Astrocyte (in vitro differentiated cells and primary cell): ENCODE data around the gene POU2AF1.

Experiments
- CTCF ChIP-seq: IDR thresholded peaks from 2 replicates; pipeline ENCODE4 v1.5.1; 2011; ENCODE audit warnings: low read depth, mild to moderate bottlenecking, inconsistent platforms, low read length, moderate library complexity; ENCODE audit not compliant: insufficient read depth
- EZH2 ChIP-seq: IDR thresholded peaks from 2 replicates; pipeline ENCODE4 v1.6.1; 2012; ENCODE audit warnings: mild to moderate bottlenecking, low read length, inconsistent platforms; ENCODE audit not compliant: insufficient read depth

- no peak for TF ChIP-seq CTCF
- no peak for TF ChIP-seq EZH2
These were observed 8.7 kb downstream of the POU2AF1 start for GRCh38 chr11:111370270-111370901.
